Fibroblast of pulmonary artery (primary cell): ENCODE data around the gene LCE2D.

Experiments used
- DNase-seq: peaks from one replicate; pipeline ENCODE4 v3.0.0-alpha.2; 2010; ENCODE audit warnings: low read depth
- H3K4me3 ChIP-seq: replicated peaks from 2 replicates; pipeline ENCODE4 v1.5.1; 2011; ENCODE audit warnings: low read depth, mild to moderate bottlenecking, control low read depth, low read length, moderate library complexity
- TF ChIP-seq, protein P1 (sequence below): IDR thresholded peaks from 2 replicates; pipeline ENCODE4 v1.5.1; 2011; ENCODE audit warnings: mild to moderate bottlenecking, control low read depth, low read length, inconsistent platforms; ENCODE audit errors: missing control alignments

LCE2D gene

DNA sequence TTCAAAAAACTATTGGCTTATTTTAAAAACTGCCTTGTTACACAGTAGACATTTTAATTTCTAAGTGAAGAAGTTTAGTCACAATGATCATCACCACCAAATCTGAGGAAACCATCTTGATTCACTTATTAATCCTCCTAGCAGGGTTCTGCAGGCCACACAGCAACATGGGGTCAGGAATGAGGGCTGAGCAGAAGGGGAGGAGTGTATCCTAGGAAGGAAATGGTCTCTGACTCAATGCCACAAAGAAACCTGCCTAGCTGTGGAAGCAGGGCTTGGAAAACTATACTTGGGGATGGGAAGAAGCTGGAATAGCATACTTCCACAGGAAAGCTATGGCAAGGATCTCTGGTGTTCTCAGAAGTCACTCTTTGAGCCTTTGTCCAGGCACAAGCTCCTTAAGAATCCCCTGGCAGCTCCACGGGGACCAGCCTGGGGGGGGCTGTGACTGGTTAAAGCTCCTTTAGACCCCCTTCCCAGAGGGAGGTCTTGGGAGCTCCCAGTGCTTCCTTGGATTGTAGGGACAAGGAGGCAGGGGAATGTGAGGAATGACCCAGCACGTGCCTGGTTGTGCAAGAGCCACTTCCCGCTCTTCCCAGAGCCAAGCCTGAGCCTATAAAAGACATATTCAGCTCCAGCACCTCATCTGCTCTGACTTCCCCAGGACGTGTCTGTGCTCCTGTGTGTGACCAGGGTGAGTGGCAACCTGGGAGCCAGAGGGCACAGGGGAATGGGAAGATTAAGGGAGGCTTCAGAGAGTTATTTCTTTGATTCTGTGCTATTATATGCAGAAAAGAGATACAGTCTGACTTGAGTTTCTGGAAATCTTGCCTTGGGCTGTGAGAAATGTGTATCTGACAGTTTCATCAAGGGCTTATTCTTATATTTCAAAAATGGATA is 34.8 kb downstream of the LCE2D start, which contains the start of gene LCE2A:
LCE2A (plus strand) TSS at position 645 of the 900 bp plus-strand sequence. CDS start 557 bp downstream, outside the sequence.
- H3K4me3 ChIP-seq, result no peak within 1 kb of the TSS
- TF ChIP-seq, protein P1, sequence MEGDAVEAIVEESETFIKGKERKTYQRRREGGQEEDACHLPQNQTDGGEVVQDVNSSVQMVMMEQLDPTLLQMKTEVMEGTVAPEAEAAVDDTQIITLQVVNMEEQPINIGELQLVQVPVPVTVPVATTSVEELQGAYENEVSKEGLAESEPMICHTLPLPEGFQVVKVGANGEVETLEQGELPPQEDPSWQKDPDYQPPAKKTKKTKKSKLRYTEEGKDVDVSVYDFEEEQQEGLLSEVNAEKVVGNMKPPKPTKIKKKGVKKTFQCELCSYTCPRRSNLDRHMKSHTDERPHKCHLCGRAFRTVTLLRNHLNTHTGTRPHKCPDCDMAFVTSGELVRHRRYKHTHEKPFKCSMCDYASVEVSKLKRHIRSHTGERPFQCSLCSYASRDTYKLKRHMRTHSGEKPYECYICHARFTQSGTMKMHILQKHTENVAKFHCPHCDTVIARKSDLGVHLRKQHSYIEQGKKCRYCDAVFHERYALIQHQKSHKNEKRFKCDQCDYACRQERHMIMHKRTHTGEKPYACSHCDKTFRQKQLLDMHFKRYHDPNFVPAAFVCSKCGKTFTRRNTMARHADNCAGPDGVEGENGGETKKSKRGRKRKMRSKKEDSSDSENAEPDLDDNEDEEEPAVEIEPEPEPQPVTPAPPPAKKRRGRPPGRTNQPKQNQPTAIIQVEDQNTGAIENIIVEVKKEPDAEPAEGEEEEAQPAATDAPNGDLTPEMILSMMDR, result no peak
- DNase-seq, result no peak

DNA sequence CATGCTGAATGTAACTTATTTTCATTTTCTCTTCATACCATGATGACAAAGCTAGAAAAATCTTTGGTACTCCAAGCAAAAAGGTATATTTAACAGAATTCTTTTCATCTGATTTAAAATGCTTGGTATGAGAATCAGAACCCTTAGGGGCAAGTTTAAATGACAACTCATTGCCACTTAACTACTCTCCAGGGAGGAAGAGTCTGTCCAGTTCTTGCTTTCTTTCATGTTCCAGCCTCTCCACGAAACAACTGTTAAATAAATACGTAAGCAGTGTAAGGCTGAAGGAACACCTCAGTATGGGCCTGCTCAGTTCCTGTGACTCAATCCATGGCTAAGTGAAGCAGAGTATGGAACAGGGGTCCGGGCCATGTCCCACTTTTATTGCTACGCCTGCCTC is 36.6 kb downstream of the LCE2D start:
- TF ChIP-seq, protein P1, result no peak
- no peak for DNase-seq

DNA sequence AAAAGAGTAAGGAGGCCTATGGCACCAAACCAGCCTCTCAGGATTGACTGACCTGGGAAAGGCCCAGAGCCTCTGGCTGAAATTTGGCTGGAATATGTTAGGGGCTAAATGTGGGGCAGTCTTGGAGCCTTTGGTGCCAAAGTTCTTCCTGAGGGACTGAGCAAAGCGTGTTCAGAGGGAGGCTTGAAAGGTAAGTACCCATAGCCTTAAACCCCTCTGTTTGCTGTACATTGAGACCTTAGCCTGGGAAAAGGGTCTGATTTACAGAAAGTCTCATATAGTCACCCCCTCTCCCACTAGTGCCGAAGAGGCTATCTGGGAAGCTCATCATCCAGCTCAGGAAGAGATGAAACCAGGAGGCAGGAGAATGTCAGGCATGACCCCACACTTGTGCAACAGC is 44.7 kb downstream of the LCE2D start, which contains the start of gene LCE4A:
LCE4A (plus strand) TSS at position 301 of the 400 bp plus-strand sequence. CDS start 916 bp downstream, outside the sequence.
- no peak within 1 kb of the TSS for H3K4me3 ChIP-seq
- TF ChIP-seq, protein P1, result no peak
- DNase-seq, result no peak

More for the DNA sequence above, 36.6 kb downstream of the LCE2D start:
- H3K4me3 ChIP-seq, result no peak overlapping the region
